Memory B cell (primary cell): ENCODE data around the gene RET.

Experiments used
- ATAC-seq: fragments of 150-1000 bp; cut with Tn5 transposase; 2 replicates; pipeline ENCODE4 v1.10.0; 2021; ENCODE audit warnings: low read depth, mild to moderate bottlenecking, moderate library complexity
- DNase-seq, 2 donors: peaks; one replicate each; pipeline ENCODE4 v3.0.0; 2022; ENCODE audit warnings: low spot score in 2 of 2
- H3K27ac Mint-ChIP-seq: one replicate; pipeline ENCODE4 v1.8.0; 2022; ENCODE audit warnings: mild to moderate bottlenecking, moderate library complexity, mixed read lengths
- H3K27me3 Mint-ChIP-seq: one replicate; pipeline ENCODE4 v1.8.0; 2022; ENCODE audit warnings: mixed read lengths
- H3K36me3 Mint-ChIP-seq: one replicate; pipeline ENCODE4 v1.8.0; 2022; ENCODE audit warnings: mild to moderate bottlenecking, mixed read lengths
- H3K4me1 Mint-ChIP-seq: one replicate; pipeline ENCODE4 v1.8.0; 2022; ENCODE audit warnings: mixed read lengths
- H3K4me3 Mint-ChIP-seq: one replicate; pipeline ENCODE4 v1.8.0; 2022; ENCODE audit warnings: mild to moderate bottlenecking, moderate library complexity, mixed read lengths
- H3K9me3 Mint-ChIP-seq: one replicate; pipeline ENCODE4 v1.8.0; 2022; ENCODE audit warnings: mixed read lengths

Gene RET

DNA sequence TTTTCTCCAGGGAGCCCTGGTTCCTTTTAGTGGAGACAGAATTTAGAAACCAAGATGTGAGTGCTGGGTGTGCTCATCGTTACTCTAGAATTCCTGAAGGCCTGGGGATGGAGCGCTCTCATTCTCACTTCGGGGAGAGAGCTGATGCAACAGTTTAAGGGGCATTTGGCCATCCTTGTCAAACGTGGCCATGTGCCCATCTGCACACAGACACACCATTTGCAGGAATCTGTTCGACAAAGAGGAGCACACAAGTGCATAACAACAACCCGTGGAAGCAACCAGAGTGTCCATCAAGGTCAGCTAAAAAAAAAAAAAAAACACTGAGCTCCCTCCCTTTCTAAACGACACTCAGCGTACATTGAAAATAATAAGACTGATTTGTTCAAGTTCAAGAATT, 23.0 kb upstream of the RET start:
- no peaks in the 10 kb centered on the region for H3K36me3 Mint-ChIP-seq
- ATAC-seq (no peak), DNase-seq (no peak)
- H3K27ac Mint-ChIP-seq = no peak overlapping the region
- H3K27me3 Mint-ChIP-seq = peaks cover 13% of the 10 kb centered on the region
- no peak overlapping the region for H3K4me3 Mint-ChIP-seq
- H3K9me3 Mint-ChIP-seq = no peaks in the 10 kb centered on the region
- no peaks in the 10 kb centered on the region for H3K4me1 Mint-ChIP-seq

DNA sequence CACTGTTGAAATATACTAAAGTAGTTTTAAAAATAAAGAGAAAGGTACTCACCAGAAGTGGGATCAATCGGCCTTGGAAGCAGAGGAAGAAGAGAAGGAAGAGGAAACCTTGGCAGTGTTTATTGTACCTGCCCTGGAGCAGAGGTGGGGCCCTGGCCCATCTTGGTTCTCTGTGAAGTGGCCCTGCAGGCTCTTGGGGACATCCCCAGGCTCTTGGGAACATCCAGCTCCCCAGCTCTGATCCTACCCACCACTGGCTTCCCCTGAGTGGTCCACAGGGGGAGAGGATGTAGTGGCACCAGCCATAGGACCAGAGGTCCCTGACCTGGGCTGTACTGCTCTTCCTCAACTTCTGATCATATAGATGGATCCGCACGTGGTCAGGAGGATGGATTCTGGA, 22.3 kb upstream of the RET start:
- DNase-seq (no peak), ATAC-seq (no peak)
- H3K4me1 Mint-ChIP-seq = no peaks in the 10 kb centered on the region
- H3K9me3 Mint-ChIP-seq = no peaks in the 10 kb centered on the region
- no peaks in the 10 kb centered on the region for H3K36me3 Mint-ChIP-seq
- H3K27me3 Mint-ChIP-seq = peaks cover 13% of the 10 kb centered on the region
- H3K4me3 Mint-ChIP-seq = no peak overlapping the region
- H3K27ac Mint-ChIP-seq = no peak overlapping the region

DNA sequence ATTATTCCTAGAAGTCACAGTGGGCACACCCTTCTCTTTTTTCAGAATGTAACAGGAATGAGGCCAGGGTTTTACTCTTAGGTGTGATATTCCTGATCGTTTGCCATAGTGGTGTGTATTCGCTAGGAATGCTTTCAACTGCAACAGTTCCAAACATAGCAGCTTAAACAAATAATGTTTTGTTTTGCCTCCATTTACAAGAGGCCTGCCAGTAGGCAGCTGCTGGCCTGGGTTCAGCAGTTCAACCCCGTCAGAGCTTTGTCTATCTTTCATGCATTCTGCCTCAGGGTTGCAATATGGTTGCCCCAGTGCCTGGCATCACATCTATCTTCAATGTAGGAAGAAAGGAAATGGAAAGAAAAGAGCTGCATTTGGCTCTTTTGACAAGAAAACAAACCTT, 21.7 kb upstream of the RET start:
- H3K27ac Mint-ChIP-seq = no peak overlapping the region
- H3K36me3 Mint-ChIP-seq = no peaks in the 10 kb centered on the region
- H3K27me3 Mint-ChIP-seq = peaks cover 16% of the 10 kb centered on the region
- H3K4me3 Mint-ChIP-seq = no peak overlapping the region
- no peak for DNase-seq
- no peak for ATAC-seq
- no peaks in the 10 kb centered on the region for H3K9me3 Mint-ChIP-seq
- H3K4me1 Mint-ChIP-seq = peaks cover 4% of the 10 kb centered on the region

DNA sequence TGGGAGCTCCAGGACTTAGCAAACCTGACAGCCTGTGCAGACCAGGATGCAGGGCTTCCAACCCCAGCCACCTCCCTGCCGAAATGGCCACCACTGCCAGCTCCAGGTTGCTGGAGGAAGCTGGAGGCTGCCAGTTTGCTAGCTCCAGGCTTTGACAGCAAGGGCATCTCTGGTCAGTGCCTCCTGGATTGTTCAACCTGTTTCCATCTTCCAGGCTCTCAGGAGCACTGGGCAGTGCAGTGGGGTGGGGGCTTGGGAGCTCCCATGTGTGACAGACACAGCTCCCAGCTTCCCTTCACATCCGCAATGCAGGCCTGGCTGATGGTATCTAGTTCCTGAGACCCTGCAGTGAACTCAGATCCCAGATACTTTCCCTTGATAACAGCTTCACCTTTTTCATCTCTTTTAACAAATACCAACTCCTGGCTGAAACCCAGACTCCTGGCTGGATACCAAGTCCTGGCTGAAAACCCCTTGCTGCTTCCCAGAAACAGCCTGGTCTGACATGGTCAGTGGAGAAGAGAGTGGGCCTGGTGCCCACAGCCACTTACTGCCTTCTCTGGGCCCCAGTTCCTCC, 20.8 kb upstream of the RET start:
- DNase-seq = no peak
- Mint-ChIP-seq H3K27ac (no peak overlapping the region), H3K36me3 (no peaks in the 10 kb centered on the region), H3K9me3 (no peaks in the 10 kb centered on the region), H3K4me3 (no peak overlapping the region), H3K27me3 (peaks cover 17% of the 10 kb centered on the region), H3K4me1 (peaks cover 4% of the 10 kb centered on the region)
- no peak for ATAC-seq

DNA sequence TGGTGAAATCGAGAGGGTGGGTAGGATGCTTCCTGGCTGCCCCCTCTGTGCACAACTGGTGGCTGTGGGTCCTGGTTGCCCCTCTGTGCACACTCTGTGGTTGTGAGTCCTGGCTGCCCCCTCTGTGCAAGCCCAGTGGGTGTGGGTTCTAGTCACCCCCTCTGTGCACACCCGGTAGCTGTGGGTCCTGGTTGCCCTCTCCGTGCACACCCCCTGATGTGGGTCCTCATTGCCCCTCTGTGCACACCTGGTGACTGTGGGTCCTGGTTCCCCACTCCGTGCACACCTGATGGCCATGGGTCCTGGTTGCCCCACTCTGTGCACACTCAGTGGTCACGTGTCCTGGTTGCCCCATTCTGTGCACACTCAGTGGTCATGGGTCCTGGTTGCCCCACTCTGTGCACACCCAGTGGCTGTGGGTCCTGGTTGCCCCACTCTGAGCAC, 20.3 kb upstream of the RET start:
- Mint-ChIP-seq H3K27ac (no peak overlapping the region), H3K9me3 (no peaks in the 10 kb centered on the region), H3K4me1 (peaks cover 4% of the 10 kb centered on the region), H3K36me3 (no peaks in the 10 kb centered on the region), H3K4me3 (no peak overlapping the region), H3K27me3 (peaks cover 17% of the 10 kb centered on the region)
- no peak for DNase-seq
- no peak for ATAC-seq

DNA sequence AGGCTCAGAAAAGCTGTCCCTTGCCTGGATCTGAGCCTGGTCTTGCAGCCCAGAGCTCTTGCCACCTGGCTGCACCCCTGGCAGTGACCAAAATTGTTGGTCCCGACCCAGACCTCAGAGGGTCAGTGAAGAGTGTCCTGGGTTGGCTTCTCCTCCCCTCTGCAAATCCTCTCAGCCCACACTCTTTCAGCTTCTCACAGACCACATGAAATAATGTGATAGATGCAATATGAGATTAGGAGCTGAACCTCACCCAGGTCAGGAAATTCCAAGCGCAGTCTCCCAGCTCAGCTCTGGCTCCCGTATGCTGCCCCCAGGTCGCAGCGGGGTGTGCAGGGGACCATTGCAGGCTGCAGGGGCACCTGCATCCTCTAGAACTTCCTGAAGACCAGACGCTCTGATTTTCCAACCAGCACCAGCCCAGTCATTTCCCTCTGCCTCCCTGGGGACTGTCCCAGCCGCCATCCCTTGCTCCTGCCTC, 19.6 kb upstream of the RET start:
- Mint-ChIP-seq H3K27me3 (peaks cover 17% of the 10 kb centered on the region), H3K27ac (no peak overlapping the region), H3K4me1 (peaks cover 4% of the 10 kb centered on the region), H3K36me3 (no peaks in the 10 kb centered on the region), H3K9me3 (no peaks in the 10 kb centered on the region), H3K4me3 (no peak overlapping the region)
- DNase-seq = no peak
- no peak for ATAC-seq

DNA sequence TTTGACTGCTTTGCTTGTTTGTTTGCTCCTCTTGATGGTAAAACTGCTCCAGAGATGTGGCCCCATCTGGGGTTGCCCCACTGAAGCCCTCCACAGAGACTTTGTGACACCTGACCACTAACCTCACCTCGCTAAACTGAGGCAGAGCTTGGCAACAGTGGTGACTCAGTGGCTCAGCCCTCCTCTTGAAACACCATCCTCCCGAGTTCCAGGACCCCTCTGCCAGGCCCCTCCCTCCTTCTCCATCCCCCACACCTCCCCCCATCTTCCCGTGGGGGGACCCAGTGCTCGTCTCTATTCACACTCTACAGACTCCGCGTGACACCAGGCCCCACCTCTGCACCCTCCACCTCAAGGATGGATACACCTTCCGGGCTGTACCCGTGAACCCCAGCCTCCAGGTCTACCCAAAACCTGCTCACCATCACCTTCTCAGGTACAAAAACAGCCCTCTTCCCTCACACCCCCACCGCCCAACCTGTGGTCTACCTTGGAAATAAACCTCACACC, 19.0 kb upstream of the RET start:
- ATAC-seq = no peak
- Mint-ChIP-seq H3K27ac (no peak overlapping the region), H3K27me3 (peaks cover 16% of the 10 kb centered on the region), H3K36me3 (no peaks in the 10 kb centered on the region), H3K4me3 (no peak overlapping the region), H3K4me1 (peaks cover 4% of the 10 kb centered on the region), H3K9me3 (no peaks in the 10 kb centered on the region)
- DNase-seq = no peak

DNA sequence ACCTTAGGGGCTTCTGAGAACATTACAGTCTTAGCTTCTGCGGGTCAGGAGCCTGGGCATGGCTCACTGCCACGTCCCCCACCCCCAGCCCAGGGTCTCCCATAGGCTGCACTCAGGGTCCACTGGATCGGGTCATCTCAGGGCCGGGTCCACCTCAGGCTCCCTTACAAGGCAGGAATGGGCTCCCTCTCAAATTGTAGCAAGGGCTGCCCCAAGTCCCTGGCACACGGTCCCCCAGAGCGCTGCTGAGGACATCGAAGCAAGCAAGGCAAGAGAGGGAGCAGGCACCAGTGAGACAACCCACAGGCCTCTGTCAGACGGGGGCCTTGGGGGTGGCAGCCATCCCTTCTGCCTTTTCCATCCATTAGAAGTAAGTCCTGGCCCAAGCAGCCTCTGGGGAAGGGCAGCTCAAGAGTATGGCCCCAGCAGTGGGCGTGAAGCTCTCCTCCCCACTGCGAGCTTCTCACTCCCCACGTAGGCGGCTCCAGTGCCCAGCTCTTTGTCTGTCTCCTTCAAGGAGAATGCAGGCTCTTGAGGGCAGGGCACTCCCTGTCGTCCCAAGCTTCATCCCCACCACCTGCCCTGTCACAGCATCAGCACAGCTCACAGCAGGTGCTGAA, 18.0 kb upstream of the RET start:
- no peak for DNase-seq
- H3K4me3 Mint-ChIP-seq = no peak overlapping the region
- peaks cover 14% of the 10 kb centered on the region for H3K27me3 Mint-ChIP-seq
- H3K4me1 Mint-ChIP-seq = peaks cover 4% of the 10 kb centered on the region
- ATAC-seq = no peak
- no peaks in the 10 kb centered on the region for H3K9me3 Mint-ChIP-seq
- H3K36me3 Mint-ChIP-seq = no peaks in the 10 kb centered on the region
- H3K27ac Mint-ChIP-seq = no peak overlapping the region

DNA sequence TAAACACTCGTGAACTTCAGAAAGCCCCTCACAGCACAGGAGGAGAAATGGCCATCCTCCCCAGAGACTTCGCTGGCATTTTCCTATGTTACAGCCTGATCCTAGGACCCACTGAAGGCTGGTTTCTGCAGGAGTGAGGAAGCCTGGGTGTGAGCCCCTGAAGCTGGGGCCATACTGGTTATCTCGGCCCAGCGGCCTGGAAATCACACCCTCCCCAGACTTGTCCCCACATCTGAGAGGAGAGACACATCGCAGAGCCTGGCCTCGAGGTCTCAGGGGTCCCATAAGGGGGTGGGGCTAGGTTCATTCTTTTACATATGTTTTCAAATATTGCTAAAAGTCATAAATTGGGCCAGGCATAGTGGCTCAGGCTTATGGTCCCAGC, 17.5 kb upstream of the RET start:
- ATAC-seq = no peak
- Mint-ChIP-seq H3K9me3 (no peaks in the 10 kb centered on the region), H3K4me1 (peaks cover 4% of the 10 kb centered on the region), H3K4me3 (no peak overlapping the region), H3K36me3 (no peaks in the 10 kb centered on the region), H3K27ac (no peak overlapping the region), H3K27me3 (peaks cover 18% of the 10 kb centered on the region)
- DNase-seq = no peak

DNA sequence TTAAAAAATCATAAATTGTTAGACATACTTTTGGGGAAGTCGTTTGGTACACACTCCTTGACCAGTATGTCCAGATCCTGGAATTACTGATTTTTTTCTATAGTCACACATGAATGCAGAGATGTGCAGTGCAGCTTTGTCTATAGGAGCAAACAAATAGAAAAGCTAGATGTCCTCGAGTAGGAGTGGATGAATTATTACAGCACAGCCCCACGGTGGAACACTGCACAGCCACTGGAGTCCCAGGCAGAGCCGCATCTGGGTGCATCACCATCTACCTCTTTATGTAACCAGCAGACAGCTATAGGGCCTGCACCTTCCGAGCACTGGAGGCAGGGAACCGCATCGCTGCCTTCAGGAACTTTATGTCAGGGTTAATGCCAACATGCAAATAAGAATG, 17.0 kb upstream of the RET start:
- ATAC-seq = no peak
- Mint-ChIP-seq H3K9me3 (no peaks in the 10 kb centered on the region), H3K36me3 (no peaks in the 10 kb centered on the region), H3K27ac (no peak overlapping the region), H3K27me3 (peaks cover 18% of the 10 kb centered on the region), H3K4me1 (peaks cover 4% of the 10 kb centered on the region), H3K4me3 (no peak overlapping the region)
- DNase-seq = no peak

DNA sequence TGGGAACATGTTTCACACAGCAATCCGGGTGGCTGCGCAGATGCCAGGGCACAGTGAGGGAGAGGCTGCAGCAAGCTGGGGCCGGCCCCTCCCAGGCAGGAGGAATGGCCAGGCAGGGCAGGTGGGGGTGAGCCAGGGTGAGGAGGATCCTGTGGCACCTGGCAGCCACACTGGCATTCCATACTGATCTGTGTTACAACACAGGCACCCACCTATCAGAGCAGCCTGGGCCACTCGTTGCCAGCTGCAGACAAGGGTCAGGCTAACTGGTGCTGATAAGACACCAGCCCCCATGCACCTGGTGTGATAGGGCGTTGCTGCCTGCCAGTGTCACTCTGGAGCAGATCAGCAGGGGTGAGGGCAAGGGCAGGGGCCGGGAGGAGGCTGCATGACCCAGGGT, 16.6 kb upstream of the RET start:
- Mint-ChIP-seq H3K36me3 (no peaks in the 10 kb centered on the region), H3K27ac (no peak overlapping the region), H3K4me1 (peaks cover 4% of the 10 kb centered on the region), H3K9me3 (no peaks in the 10 kb centered on the region), H3K4me3 (no peak overlapping the region), H3K27me3 (peaks cover 18% of the 10 kb centered on the region)
- ATAC-seq (no peak), DNase-seq (no peak)

DNA sequence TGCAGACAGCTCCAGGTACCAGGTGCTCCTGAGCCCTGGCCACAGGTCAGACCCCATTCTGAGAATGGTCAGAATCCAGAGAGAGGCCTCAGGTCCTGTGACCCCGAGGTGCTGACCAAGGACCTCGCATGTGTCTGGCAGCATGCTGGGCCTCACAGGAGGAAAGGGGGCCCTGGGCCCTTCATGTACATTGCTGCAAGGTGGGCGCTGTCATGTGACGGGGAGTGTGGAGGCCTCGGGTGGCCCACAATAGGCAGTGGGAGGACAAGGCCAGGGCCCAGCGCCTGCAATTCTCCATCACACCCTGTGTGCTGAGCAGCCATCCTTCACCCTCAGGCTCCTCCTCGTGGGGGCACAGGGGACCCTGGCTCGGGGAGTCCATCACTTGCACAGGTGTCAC, 15.5 kb upstream of the RET start:
- peaks cover 4% of the 10 kb centered on the region for H3K4me1 Mint-ChIP-seq

DNA sequence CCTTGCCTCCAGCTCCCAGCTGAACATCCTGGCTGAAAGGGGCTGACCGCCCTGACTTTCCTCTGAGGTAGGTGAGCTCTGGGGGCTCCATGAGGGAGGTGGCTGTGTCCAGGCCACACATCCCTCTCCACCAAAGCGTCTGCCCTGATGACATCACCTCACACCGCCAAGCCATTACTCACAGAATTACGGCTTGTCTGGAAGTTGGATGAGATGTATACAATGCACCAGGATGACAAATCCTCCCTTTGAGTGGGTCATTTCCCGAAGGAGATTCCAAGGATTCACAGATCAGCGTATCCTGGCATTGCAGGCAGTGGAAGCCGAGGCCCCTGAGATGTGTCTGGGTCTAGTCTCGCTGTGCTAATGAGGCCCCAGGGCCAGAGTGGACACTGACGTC, 15.1 kb upstream of the RET start:
- peaks cover 4% of the 10 kb centered on the region for H3K4me1 Mint-ChIP-seq
- ATAC-seq (no peak), DNase-seq (no peak)
- no peaks in the 10 kb centered on the region for H3K36me3 Mint-ChIP-seq
- no peaks in the 10 kb centered on the region for H3K9me3 Mint-ChIP-seq
- H3K27ac Mint-ChIP-seq = no peak overlapping the region
- H3K27me3 Mint-ChIP-seq = peaks cover 18% of the 10 kb centered on the region
- no peak overlapping the region for H3K4me3 Mint-ChIP-seq

More for the DNA sequence above, 15.5 kb upstream of the RET start:
- Mint-ChIP-seq H3K27me3 (peaks cover 18% of the 10 kb centered on the region), H3K27ac (no peak overlapping the region), H3K4me3 (no peak overlapping the region), H3K9me3 (no peaks in the 10 kb centered on the region), H3K36me3 (no peaks in the 10 kb centered on the region)
- ATAC-seq (no peak), DNase-seq (no peak)

DNA sequence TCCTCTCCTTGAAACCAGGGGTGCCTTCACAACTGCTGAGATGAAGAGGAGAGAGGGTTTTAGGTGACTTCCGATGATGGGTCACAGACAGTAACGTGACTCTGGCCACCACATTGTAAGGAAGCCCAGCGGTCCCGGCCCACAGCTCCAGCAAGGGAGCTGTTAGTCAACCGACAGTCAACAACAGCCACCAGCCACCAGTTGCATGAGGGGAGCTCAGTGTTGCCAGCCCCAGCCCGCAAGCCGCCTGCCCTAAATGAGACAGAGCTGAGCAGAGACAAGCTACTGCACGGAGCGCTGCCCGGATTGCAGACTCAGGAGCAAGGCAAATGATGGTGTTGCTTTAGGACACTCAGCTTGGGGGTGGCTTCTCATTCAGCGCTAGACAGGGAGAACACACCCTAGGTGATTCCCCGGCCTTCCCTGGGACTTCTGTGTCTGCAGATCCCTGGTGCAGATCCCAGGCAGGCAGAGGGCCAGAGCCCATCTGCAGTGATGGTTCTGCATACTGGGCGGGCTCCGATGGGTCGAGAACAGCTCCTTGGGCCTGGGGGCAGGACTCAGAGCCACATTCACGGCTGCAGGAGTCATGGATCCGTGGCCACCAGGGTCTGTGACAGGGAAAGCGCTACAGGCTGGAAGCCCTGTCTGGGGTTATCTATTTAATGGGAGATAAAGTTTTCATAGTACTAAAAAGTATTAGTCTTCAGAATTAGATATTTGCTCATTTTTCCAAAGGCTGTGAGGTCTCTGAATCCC, 14.3 kb upstream of the RET start:
- ATAC-seq = no peak
- Mint-ChIP-seq H3K27ac (no peak overlapping the region), H3K9me3 (no peaks in the 10 kb centered on the region), H3K36me3 (no peaks in the 10 kb centered on the region), H3K27me3 (peaks cover 16% of the 10 kb centered on the region), H3K4me1 (peaks cover 4% of the 10 kb centered on the region), H3K4me3 (no peak overlapping the region)
- DNase-seq = no peak
